ENCODE measurements around the gene IL26.

IL26 gene

DNA sequence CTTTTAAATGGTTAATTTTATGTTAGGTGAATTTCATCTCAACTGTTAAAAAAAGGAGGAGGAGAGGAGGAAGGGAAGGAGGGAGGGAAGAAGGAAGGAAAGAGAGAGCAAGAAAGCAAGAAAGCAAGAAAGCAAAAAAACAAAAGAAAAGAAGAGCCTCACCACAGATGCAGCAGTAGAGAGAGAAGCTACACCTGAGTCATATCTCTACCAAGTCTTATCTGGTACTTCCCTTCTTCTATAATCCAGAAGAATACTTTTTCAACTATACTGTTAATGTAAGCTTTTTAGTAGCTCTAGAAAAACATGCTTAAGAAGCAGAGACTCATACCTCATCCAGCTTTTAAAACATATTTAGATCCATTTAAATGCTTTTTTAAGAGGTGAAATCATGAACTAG lies 5.6 kb upstream of the IL26 start:
- no peak for DNase-seq (ENCODE audit: low spot score)
- ChIA-PET POLR2A (ENCODE audit: low non-redundant PET) (no interaction called here), CTCF (interaction anchor here (0.9 kb wide), 1 partner anchor 90 kb away, joined by 3 read pairs; no protein-coding TSS in a partner anchor)
- TF ChIP-seq, protein P1, sequence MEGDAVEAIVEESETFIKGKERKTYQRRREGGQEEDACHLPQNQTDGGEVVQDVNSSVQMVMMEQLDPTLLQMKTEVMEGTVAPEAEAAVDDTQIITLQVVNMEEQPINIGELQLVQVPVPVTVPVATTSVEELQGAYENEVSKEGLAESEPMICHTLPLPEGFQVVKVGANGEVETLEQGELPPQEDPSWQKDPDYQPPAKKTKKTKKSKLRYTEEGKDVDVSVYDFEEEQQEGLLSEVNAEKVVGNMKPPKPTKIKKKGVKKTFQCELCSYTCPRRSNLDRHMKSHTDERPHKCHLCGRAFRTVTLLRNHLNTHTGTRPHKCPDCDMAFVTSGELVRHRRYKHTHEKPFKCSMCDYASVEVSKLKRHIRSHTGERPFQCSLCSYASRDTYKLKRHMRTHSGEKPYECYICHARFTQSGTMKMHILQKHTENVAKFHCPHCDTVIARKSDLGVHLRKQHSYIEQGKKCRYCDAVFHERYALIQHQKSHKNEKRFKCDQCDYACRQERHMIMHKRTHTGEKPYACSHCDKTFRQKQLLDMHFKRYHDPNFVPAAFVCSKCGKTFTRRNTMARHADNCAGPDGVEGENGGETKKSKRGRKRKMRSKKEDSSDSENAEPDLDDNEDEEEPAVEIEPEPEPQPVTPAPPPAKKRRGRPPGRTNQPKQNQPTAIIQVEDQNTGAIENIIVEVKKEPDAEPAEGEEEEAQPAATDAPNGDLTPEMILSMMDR (conservative IDR thresholded peaks at IDR 0.05; ENCODE audit: low read depth), result no peak
- H3K27ac ChIP-seq, result no peak overlapping the region

DNA sequence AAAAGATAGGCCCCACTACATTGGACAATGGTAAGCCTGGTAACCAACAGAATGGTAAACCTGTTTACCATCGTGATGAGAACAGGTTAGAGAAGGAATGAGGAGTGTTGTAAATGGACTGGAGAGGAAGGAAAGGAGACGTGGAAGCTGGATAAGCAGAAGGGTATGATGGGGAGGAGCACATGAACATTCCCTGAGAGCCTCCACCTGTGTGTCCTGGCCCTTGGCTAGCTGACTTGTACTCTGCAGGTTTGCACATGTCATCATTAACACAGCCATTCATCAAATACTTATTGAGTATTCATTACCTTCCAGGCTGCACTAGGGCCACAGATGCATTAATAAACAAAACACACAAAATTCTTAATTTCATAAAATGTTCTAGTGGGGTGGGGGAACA lies 4.3 kb upstream of the IL26 start:
- ChIA-PET CTCF (no interaction called here), POLR2A (ENCODE audit: low non-redundant PET) (no interaction called here)
- TF ChIP-seq, protein P1 (conservative IDR thresholded peaks at IDR 0.05; ENCODE audit: low read depth), result no peak
- H3K27ac ChIP-seq, result no peak overlapping the region
- no peak for DNase-seq (ENCODE audit: low spot score)

DNA sequence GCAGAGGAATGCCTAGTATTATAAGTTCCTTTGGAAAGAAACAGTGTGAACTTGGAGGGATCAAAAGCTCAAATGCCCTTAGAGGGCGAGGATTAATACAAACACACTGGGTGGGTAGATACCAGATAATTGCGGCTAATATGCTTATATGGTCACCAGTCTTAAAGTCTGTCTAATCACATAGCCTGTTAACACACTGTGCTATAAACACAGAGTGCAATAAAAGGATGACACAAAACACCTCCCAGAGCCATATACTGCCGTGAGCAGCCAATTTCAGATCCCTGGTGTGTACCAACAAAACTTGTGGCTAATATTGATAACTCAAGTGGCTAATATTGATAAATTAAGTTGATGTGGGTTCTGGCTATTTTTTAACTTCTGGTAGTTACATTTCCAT lies 1.7 kb upstream of the IL26 start:
- no peak for DNase-seq (ENCODE audit: low spot score)
- H3K27ac ChIP-seq, result no peak overlapping the region
- ChIA-PET CTCF (no interaction called here), POLR2A (ENCODE audit: low non-redundant PET) (no interaction called here)
- TF ChIP-seq, protein P1 (conservative IDR thresholded peaks at IDR 0.05; ENCODE audit: low read depth), result no peak

DNA sequence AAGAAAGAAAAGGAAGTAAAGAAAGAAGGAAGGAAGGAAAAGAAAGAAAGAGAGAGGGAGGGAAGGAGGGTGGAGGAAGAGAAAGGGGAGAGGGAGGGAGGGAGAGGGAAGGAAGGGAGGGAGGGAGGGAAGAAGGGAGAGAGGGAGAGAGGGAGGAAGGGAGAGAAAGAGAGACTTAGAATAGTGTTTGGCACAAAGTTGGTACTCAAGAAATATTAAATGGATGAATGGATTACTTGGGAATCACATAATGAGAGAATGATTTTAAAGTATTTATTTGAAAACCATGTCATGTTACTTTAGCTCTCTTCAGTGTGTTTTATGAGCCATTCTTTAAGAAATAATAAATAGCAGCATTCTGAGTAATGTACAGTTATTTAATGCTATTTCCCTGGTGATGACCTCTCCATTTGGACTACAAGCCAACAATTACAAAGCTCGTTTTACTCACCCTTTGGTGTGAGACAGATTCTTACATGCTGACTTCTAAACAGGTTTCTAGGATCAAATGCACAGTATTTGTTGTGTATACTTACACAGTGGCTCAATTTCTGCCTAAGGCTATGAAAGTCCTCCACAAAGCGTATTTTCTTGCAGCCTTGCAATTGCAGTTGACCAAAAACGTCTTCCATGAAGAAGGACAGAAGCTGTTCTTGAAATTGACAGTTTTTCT lies 861 bp downstream of the IL26 start:
- H3K27ac ChIP-seq, result no peak overlapping the region
- ChIA-PET CTCF (interaction anchor here (0.6 to 1.2 kb wide), 3 partner anchors 24 to 135 kb away, joined by 3 to 5 read pairs (median 4); no protein-coding TSS in a partner anchor), POLR2A (ENCODE audit: low non-redundant PET) (no interaction called here)
- TF ChIP-seq, protein P1 (conservative IDR thresholded peaks at IDR 0.05; ENCODE audit: low read depth), result no peak
- peak; percentile 5 for DNase-seq (ENCODE audit: low spot score)

DNA sequence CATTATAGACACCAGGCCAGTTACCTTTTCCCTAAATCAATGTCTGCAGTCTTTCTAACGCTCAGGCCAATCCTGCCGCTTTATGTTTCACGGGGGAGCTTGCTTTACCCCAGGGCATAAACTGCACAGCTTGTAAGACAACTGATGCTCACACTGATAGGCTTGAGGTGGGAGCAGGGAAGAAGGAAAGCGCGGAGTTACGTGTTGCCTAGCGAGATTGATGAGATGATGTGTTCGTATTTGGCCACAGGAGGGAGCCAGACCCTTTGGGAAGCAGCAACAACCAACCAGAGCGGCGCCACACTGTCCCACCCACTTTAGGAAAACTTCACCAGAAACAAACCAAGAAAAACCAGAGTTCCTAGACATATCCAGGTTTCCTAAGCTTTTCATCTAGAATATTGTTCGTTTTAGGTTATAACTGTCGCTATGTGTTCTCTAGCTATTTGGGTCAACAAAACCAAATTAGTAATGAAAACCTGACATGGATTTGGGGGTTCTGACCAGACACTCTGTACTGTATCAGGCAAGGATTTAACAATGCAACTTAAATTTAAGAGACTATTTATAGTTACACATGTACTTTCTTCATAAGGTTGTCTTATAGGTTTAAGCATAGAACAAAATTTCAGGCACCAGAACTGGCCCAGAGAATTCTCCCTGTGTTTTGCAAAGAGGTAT lies 2.4 kb downstream of the IL26 start:
- DNase-seq (ENCODE audit: low spot score), result peak; percentile 81

DNA sequence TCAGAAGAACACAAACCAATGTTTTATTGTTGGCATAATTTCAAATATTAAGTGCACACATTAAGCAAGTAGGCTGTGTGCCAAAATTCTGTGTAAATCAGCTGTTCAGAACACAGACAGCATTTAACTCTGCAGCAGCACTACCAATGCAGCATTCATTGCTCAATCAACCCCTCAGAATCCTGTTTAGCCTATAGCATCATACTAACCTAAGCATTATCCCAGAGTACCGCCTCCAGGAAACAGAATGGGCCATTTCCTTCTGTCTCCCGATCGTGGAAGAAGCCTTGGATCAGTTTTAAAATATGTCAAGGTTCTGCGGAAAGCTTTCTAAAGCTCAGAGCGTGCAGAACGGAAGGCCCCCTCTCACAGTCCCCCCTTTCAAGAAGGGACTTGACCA lies 3.3 kb downstream of the IL26 start:
- CTCF ChIA-PET, result interaction anchor here (0.6 to 1.6 kb wide), 7 partner anchors 12 to 214 kb away, joined by 3 to 11 read pairs (median 4); no protein-coding TSS in a partner anchor
- peak; percentile 5 for DNase-seq (ENCODE audit: low spot score)
- POLR2A ChIA-PET (ENCODE audit: low non-redundant PET), result no interaction called here
- TF ChIP-seq, protein P1 (conservative IDR thresholded peaks at IDR 0.05; ENCODE audit: low read depth), result no peak
- no peak overlapping the region for H3K27ac ChIP-seq

More for the DNA sequence above, 2.4 kb downstream of the IL26 start:
- POLR2A ChIA-PET (ENCODE audit: low non-redundant PET), result no interaction called here
- no peak overlapping the region for H3K27ac ChIP-seq
- TF ChIP-seq, protein P1 (conservative IDR thresholded peaks at IDR 0.05; ENCODE audit: low read depth), result peak; percentile 84
- CTCF ChIA-PET, result interaction anchor here (0.6 to 1.6 kb wide), 14 partner anchors 9 to 893 kb away, joined by 3 to 11 read pairs (median 4); partner anchors contain the start of gene MDM1
